KOPT-K1 (cell line): Measurements from ENCODE around the gene SLC9B1.

Experiments
- H3K27ac ChIP-seq: fragments of 200-600 bp; sonication (generic); 2 replicates; pipeline ENCODE4 v1.5.1; 2016; ENCODE audit warnings: antibody characterized with exemption, mild to moderate bottlenecking, low read depth, low read length; ENCODE audit not compliant: poor library complexity, severe bottlenecking
- H3K36me3 ChIP-seq: fragments of 200-600 bp; sonication (generic); 2 replicates; pipeline ENCODE4 v1.5.1; 2017; ENCODE audit warnings: antibody characterized with exemption, mild to moderate bottlenecking, low read length, moderate library complexity; ENCODE audit not compliant: insufficient read depth
- H3K9me3 ChIP-seq: fragments of 200-600 bp; sonication (generic); 2 replicates; pipeline ENCODE4 v1.5.1; 2017; ENCODE audit warnings: antibody characterized with exemption, low read length, mild to moderate bottlenecking; ENCODE audit not compliant: insufficient read depth, poor library complexity, severe bottlenecking

SLC9B1 gene

GRCh38 chr4:103019308-103020124 lies at the start of gene SLC9B1:
TSS of gene SLC9B1 (minus strand) at chr4:103019705. CDS start at chr4:102991711, 27,994 bp downstream.
- Histone ChIP-seq H3K36me3 (peaks cover 7% of the 10 kb centered on the region; the same call in 1 of the 2 replicates), H3K27ac (peak within 1 kb of the TSS; percentile 77)

GRCh38 chr4:103067841-103068547 lies 48.5 kb upstream of the SLC9B1 start:
- no peak overlapping the region for H3K27ac ChIP-seq
- peaks cover 59% of the 10 kb centered on the region for H3K36me3 ChIP-seq
- H3K9me3 ChIP-seq = no peaks in the 10 kb centered on the region

More at GRCh38 chr4:103019308-103020124, at the start of gene SLC9B1:
- no peaks in the 10 kb centered on the region for H3K9me3 ChIP-seq

GRCh38 chr4:103060453-103061148 lies 41.1 kb upstream of the SLC9B1 start:
- Histone ChIP-seq H3K36me3 (peaks cover 46% of the 10 kb centered on the region), H3K9me3 (no peaks in the 10 kb centered on the region), H3K27ac (no peak overlapping the region)

- Histone ChIP-seq H3K36me3 (peaks cover 12% of the 10 kb centered on the region), H3K27ac (no peak overlapping the region), H3K9me3 (no peaks in the 10 kb centered on the region)
These were observed 34.5 kb upstream of the SLC9B1 start for GRCh38 chr4:103054030-103054429.

- Histone ChIP-seq H3K36me3 (peaks cover 24% of the 10 kb centered on the region), H3K9me3 (no peaks in the 10 kb centered on the region)
These were observed 33.3 kb upstream of the SLC9B1 start for GRCh38 chr4:103052779-103053178.

GRCh38 chr4:103052145-103052544 lies 32.6 kb upstream of the SLC9B1 start:
- Histone ChIP-seq H3K36me3 (peaks cover 27% of the 10 kb centered on the region), H3K27ac (no peak overlapping the region), H3K9me3 (no peaks in the 10 kb centered on the region)

More at GRCh38 chr4:103052779-103053178, 33.3 kb upstream of the SLC9B1 start:
- no peak overlapping the region for H3K27ac ChIP-seq

GRCh38 chr4:103050736-103051436 lies 31.4 kb upstream of the SLC9B1 start:
- Histone ChIP-seq H3K36me3 (peaks cover 39% of the 10 kb centered on the region), H3K27ac (no peak overlapping the region), H3K9me3 (no peaks in the 10 kb centered on the region)

GRCh38 chr4:103046416-103047290 lies 27.1 kb upstream of the SLC9B1 start:
- no peak overlapping the region for H3K27ac ChIP-seq
- H3K36me3 ChIP-seq = peaks cover 71% of the 10 kb centered on the region
- no peaks in the 10 kb centered on the region for H3K9me3 ChIP-seq

- Histone ChIP-seq H3K36me3 (peaks cover 65% of the 10 kb centered on the region), H3K9me3 (no peaks in the 10 kb centered on the region), H3K27ac (no peak overlapping the region)
These were observed 24.7 kb upstream of the SLC9B1 start for GRCh38 chr4:103044183-103044582.

GRCh38 chr4:103036169-103036568 lies 16.7 kb upstream of the SLC9B1 start:
- Histone ChIP-seq H3K27ac (no peak overlapping the region), H3K36me3 (peaks cover 17% of the 10 kb centered on the region), H3K9me3 (no peaks in the 10 kb centered on the region)

- peaks cover 40% of the 10 kb centered on the region for H3K36me3 ChIP-seq
- no peaks in the 10 kb centered on the region for H3K9me3 ChIP-seq
- H3K27ac ChIP-seq = no peak overlapping the region
These were observed 13.1 kb upstream of the SLC9B1 start for GRCh38 chr4:103032574-103032973.

- Histone ChIP-seq H3K9me3 (no peaks in the 10 kb centered on the region), H3K27ac (no peak overlapping the region), H3K36me3 (peaks cover 36% of the 10 kb centered on the region)
These were observed 11.3 kb upstream of the SLC9B1 start for GRCh38 chr4:103030791-103031190.

- Histone ChIP-seq H3K36me3 (peaks cover 31% of the 10 kb centered on the region), H3K9me3 (no peaks in the 10 kb centered on the region), H3K27ac (no peak overlapping the region)
These were observed 9.8 kb upstream of the SLC9B1 start for GRCh38 chr4:103029300-103029699.

GRCh38 chr4:103026868-103027267 lies 7.4 kb upstream of the SLC9B1 start:
- Histone ChIP-seq H3K27ac (no peak overlapping the region), H3K36me3 (peaks cover 38% of the 10 kb centered on the region), H3K9me3 (no peaks in the 10 kb centered on the region)
